ENCODE results near the gene ERBB3.

ERBB3 gene

GRCh38 chr12:56141946-56142784 lies 62.2 kb downstream of the ERBB3 start:
- no peak for DNase-seq

GRCh38 chr12:56143217-56143616 lies 63.3 kb downstream of the ERBB3 start:
- DNase-seq: no peak

GRCh38 chr12:56143870-56144269 lies 63.9 kb downstream of the ERBB3 start:
- no peak for DNase-seq

GRCh38 chr12:56145217-56145616 lies 65.3 kb downstream of the ERBB3 start:
- DNase-seq: no peak

GRCh38 chr12:56146492-56147460 lies 66.8 kb downstream of the ERBB3 start:
- no peak for DNase-seq

- DNase-seq: no peak
These were observed 70.6 kb downstream of the ERBB3 start for GRCh38 chr12:56150563-56150962.

GRCh38 chr12:56151672-56152131 lies 71.7 kb downstream of the ERBB3 start:
- DNase-seq: peak; percentile 78

GRCh38 chr12:56152132-56152755 lies 72.3 kb downstream of the ERBB3 start, which contains the start of gene MYL6B:
TSS of gene MYL6B (plus strand) at chr12:56152587. CDS start at chr12:56153919, 1,332 bp downstream.
- peak; percentile 95 for DNase-seq
